Measurements from ENCODE around the gene AKAP13.

AKAP13 gene

GRCh38 chr15:85717212-85717611, 336.8 kb downstream of the AKAP13 start:
- Histone ChIP-seq H3K36me3 (ENCODE audit: control insufficient read depth in 2 of 2, insufficient read depth in 1 of 2, low read length in 2 of 2) (peaks cover 20 to 60% of the 10 kb centered on the region in 2 experiments), H3K9me3 (ENCODE audit: control insufficient read depth, insufficient read depth, low read depth, low read length) (no peaks in the 10 kb centered on the region), H3K27ac (ENCODE audit: extremely low read depth, low read depth, low read length) (no peak overlapping the region), H3K4me1 (ENCODE audit: control insufficient read depth, insufficient read depth, low read length) (no peaks in the 10 kb centered on the region), H3K4me3 (ENCODE audit: low read depth, low read length) (no peak overlapping the region)
- ChIA-PET POLR2A (no interaction called here), CTCF (interaction anchor here (0.7 kb wide), 1 partner anchor 8 kb away, joined by 3 read pairs; no protein-coding TSS in a partner anchor)
- TF ChIP-seq ZNF366 (tag by site-specific recombination; conservative IDR thresholded peaks at IDR 0.05): no peak
- no peak for TF ChIP-seq ZSCAN23 (tag by site-specific recombination; IDR thresholded peaks at IDR 0.05)
- no peak for TF ChIP-seq ZNF776 (tag by site-specific recombination; IDR thresholded peaks at IDR 0.05; ENCODE audit: borderline replicate concordance)
- no peak for TF ChIP-seq ZNF580 (tag by site-specific recombination; IDR thresholded peaks at IDR 0.05)
- no peak for TF ChIP-seq ZNF26 (tag by site-specific recombination; IDR thresholded peaks at IDR 0.05)
- TF ChIP-seq BCL11B (tag by site-specific recombination; IDR thresholded peaks at IDR 0.05; ENCODE audit: low read depth): no peak
- TF ChIP-seq SP7 (tag by site-specific recombination; IDR thresholded peaks at IDR 0.05): no peak
- TF ChIP-seq PRDM1 (tag by site-specific recombination; IDR thresholded peaks at IDR 0.05): no peak
- TF ChIP-seq ZNF23 (tag by site-specific recombination; IDR thresholded peaks at IDR 0.05; ENCODE audit: borderline replicate concordance): no peak

- POLR2A ChIA-PET: no interaction called here
- Histone ChIP-seq H3K36me3 (ENCODE audit: control insufficient read depth in 2 of 2, insufficient read depth in 1 of 2, low read length in 2 of 2) (peaks cover 30 to 71% of the 10 kb centered on the region in 2 experiments), H3K4me3 (ENCODE audit: low read depth, low read length) (no peak overlapping the region), H3K27ac (ENCODE audit: extremely low read depth, low read depth, low read length) (no peak overlapping the region), H3K9me3 (ENCODE audit: control insufficient read depth, insufficient read depth, low read depth, low read length) (no peaks in the 10 kb centered on the region), H3K4me1 (ENCODE audit: control insufficient read depth, insufficient read depth, low read length) (no peaks in the 10 kb centered on the region)
- CTCF ChIA-PET: interaction anchor here (1.4 to 1.5 kb wide), 2 partner anchors 12 to 13 kb away, joined by 3 to 5 read pairs; no protein-coding TSS in a partner anchor
- no peak for TF ChIP-seq ZNF202 (tag by site-specific recombination; IDR thresholded peaks at IDR 0.05; ENCODE audit: borderline replicate concordance)
- no peak for TF ChIP-seq ZNF624 (tag by site-specific recombination; IDR thresholded peaks at IDR 0.05)
- TF ChIP-seq ZNF16 (tag by site-specific recombination; IDR thresholded peaks at IDR 0.05; ENCODE audit: low read depth): no peak
- TF ChIP-seq GFI1B (tag by site-specific recombination; IDR thresholded peaks at IDR 0.05): no peak
- TF ChIP-seq FEZF1 (tag by site-specific recombination; IDR thresholded peaks at IDR 0.05): no peak
- no peak for TF ChIP-seq ZNF560 (tag by site-specific recombination; IDR thresholded peaks at IDR 0.05; ENCODE audit: borderline replicate concordance)
- TF ChIP-seq ZNF350 (tag by site-specific recombination; IDR thresholded peaks at IDR 0.05): no peak
- no peak for TF ChIP-seq ZNF707 (tag by site-specific recombination; IDR thresholded peaks at IDR 0.05)
- TF ChIP-seq ZBTB7A (tag by site-specific recombination; IDR thresholded peaks at IDR 0.05; ENCODE audit: low read depth): no peak
- TF ChIP-seq ZNF133 (tag by site-specific recombination; IDR thresholded peaks at IDR 0.05): no peak
- no peak for TF ChIP-seq INSM2 (tag by site-specific recombination; IDR thresholded peaks at IDR 0.05)
- no peak for TF ChIP-seq ZNF792 (tag by site-specific recombination; IDR thresholded peaks at IDR 0.05)
- no peak for TF ChIP-seq ZNF366 (tag by site-specific recombination; conservative IDR thresholded peaks at IDR 0.05)
- no peak for TF ChIP-seq ZSCAN30 (tag by site-specific recombination; IDR thresholded peaks at IDR 0.05)
- TF ChIP-seq SALL2 (tag by site-specific recombination; IDR thresholded peaks at IDR 0.05; ENCODE audit: borderline replicate concordance): no peak
- no peak for TF ChIP-seq ZBTB21 (tag by site-specific recombination; IDR thresholded peaks at IDR 0.05)
- no peak for TF ChIP-seq ZBTB44 (tag by site-specific recombination; IDR thresholded peaks at IDR 0.05)
Observed at GRCh38 chr15:85718271-85718971, 338.0 kb downstream of the AKAP13 start.

Measured in HEK293 (cell line).